ENCODE measurements around the gene TMOD4.
"Not testable (repeated sequence)": the region's sequence is repeated elsewhere in the genome, so short reads cannot be mapped to it uniquely, and the experiment has no call there.

The TMOD4 gene

GRCh38 chr1:151175863-151176262 lies at the start of gene TMOD4:
Gene TMOD4, minus strand, starts transcription at chr1:151175981. Its CDS starts 1,106 bp downstream, at chr1:151174875.
- DNase-seq, result no peak

- DNase-seq, result no peak
Measured at GRCh38 chr1:151222130-151222529, 46.3 kb upstream of the TMOD4 start.

- no peak for DNase-seq
Measured at GRCh38 chr1:151221616-151222015, 45.8 kb upstream of the TMOD4 start.

- no peak for DNase-seq
Measured at GRCh38 chr1:151213560-151213959, 37.8 kb upstream of the TMOD4 start.

GRCh38 chr1:151211972-151212705 lies 36.4 kb upstream of the TMOD4 start:
- no peak for DNase-seq

- DNase-seq, result no peak
Measured at GRCh38 chr1:151210830-151211229, 35.0 kb upstream of the TMOD4 start.

GRCh38 chr1:151205381-151205965 lies 29.7 kb upstream of the TMOD4 start:
- not testable (repeated sequence) for DNase-seq

- DNase-seq, result no peak
Measured at GRCh38 chr1:151199873-151200581, 24.2 kb upstream of the TMOD4 start.

GRCh38 chr1:151198254-151199127 lies 22.7 kb upstream of the TMOD4 start, which contains the start of gene PIP5K1A:
Gene PIP5K1A, plus strand, starts transcription at chr1:151198552. Its CDS starts 445 bp downstream, at chr1:151198997.
- DNase-seq, result peak; percentile 100

GRCh38 chr1:151197863-151198253 lies 22.1 kb upstream of the TMOD4 start:
- DNase-seq, result no peak

- peak; percentile 98 for DNase-seq
Measured at GRCh38 chr1:151196292-151196800, 20.6 kb upstream of the TMOD4 start.

- not testable (repeated sequence) for DNase-seq
Measured at GRCh38 chr1:151194894-151195594, 19.3 kb upstream of the TMOD4 start.

- DNase-seq, result no peak
Measured at GRCh38 chr1:151193856-151194255, 18.1 kb upstream of the TMOD4 start.

- no peak for DNase-seq
Measured at GRCh38 chr1:151193304-151193703, 17.5 kb upstream of the TMOD4 start.

GRCh38 chr1:151192047-151192446 lies 16.3 kb upstream of the TMOD4 start:
- no peak for DNase-seq

GRCh38 chr1:151189637-151190445 lies 14.1 kb upstream of the TMOD4 start, which contains the start of gene VPS72:
Gene VPS72, minus strand, starts transcription at chr1:151190197. Its CDS starts 76 bp downstream, at chr1:151190121.
- peak; percentile 99 for DNase-seq

- not testable (repeated sequence) for DNase-seq
Measured at GRCh38 chr1:151188667-151189066, 12.9 kb upstream of the TMOD4 start.

GRCh38 chr1:151187205-151187604 lies 11.4 kb upstream of the TMOD4 start:
- no peak for DNase-seq

- DNase-seq, result no peak
Measured at GRCh38 chr1:151184211-151184610, 8.4 kb upstream of the TMOD4 start.

GRCh38 chr1:151176514-151177045 lies 799 bp upstream of the TMOD4 start:
- no peak for DNase-seq
